Mesothelial cell of epicardium (in vitro differentiated cells): ENCODE results near the gene LMX1A. TPM values are rescaled to one million over a fixed set of nuclear protein-coding genes. Genes with fewer than 3 reads are reported as not detected.

Experiments
- DNase-seq, 2 experiments: peaks; one replicate each; pipeline ENCODE4 v3.0.0; 2021; ENCODE audit warnings: low spot score in 2 of 2; ENCODE audit not compliant: unreplicated experiment in 2 of 2
- H3K27ac Mint-ChIP-seq: 2 replicates; pipeline ENCODE4 v1.8.0; 2021; ENCODE audit warnings: mixed read lengths
- H3K27me3 Mint-ChIP-seq: 2 replicates; pipeline ENCODE4 v1.8.0; 2021; ENCODE audit warnings: low read depth, mixed read lengths
- H3K36me3 Mint-ChIP-seq: 2 replicates; pipeline ENCODE4 v1.8.0; 2021; ENCODE audit warnings: mixed read lengths
- H3K4me1 Mint-ChIP-seq: 2 replicates; pipeline ENCODE4 v1.8.0; 2021; ENCODE audit warnings: mixed read lengths
- H3K4me3 Mint-ChIP-seq: 2 replicates; pipeline ENCODE4 v1.8.0; 2021; ENCODE audit warnings: mild to moderate bottlenecking, moderate library complexity, mixed read lengths
- H3K9me3 Mint-ChIP-seq: 2 replicates; pipeline ENCODE4 v1.8.0; 2021; ENCODE audit warnings: mixed read lengths
- CTCF ChIP-seq: fragments of 200-600 bp; sonication (generic); IDR thresholded peaks from one replicate; pipeline ENCODE4 v1.5.0; 2021; ENCODE audit warnings: antibody characterized with exemption; ENCODE audit not compliant: unreplicated experiment
- total RNA-seq: library from RNA; stranded (reverse); gene quantifications from 3 replicates; pipeline ENCODE4 v1.2.1, GENCODE V29; 2021

LMX1A gene
- total RNA-seq, 1 donor from 2014 or later, result 0.18 TPM

DNA sequence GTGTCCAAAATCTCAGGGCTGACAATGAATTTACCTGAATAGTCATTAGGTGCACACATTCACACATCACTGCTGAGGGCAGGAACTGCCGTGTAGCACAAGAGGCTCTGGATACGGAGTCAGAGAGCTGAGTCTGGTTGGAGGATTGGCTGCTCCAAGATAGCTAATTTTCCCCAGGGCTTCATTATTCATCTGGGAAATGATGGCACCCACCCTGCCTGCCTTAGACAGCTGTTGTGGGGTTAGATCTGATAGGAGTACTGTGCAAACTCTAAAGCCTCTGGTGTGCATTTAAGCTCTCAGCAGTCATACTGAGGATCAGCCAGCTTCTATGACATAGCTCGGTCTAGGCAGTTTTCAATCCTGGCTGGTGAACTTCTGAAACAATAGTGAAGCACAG is 67.0 kb downstream of the LMX1A start:
- no peak for DNase-seq
- Mint-ChIP-seq H3K36me3 (no peaks in the 10 kb centered on the region), H3K4me1 (peaks cover 8% of the 10 kb centered on the region), H3K27ac (no peak overlapping the region), H3K27me3 (peaks cover 81% of the 10 kb centered on the region), H3K9me3 (peaks cover 4% of the 10 kb centered on the region), H3K4me3 (no peak overlapping the region)
- no peak for TF ChIP-seq CTCF

- DNase-seq, result no peak
- no peak overlapping the region for H3K27ac Mint-ChIP-seq
- peaks cover 18% of the 10 kb centered on the region for H3K4me1 Mint-ChIP-seq
- peaks cover 87% of the 10 kb centered on the region for H3K27me3 Mint-ChIP-seq
- H3K9me3 Mint-ChIP-seq, result peaks cover 4% of the 10 kb centered on the region
- no peaks in the 10 kb centered on the region for H3K36me3 Mint-ChIP-seq
- no peak for TF ChIP-seq CTCF
- no peak overlapping the region for H3K4me3 Mint-ChIP-seq
Measured at GRCh38 chr1:165288350-165289120, 68.0 kb downstream of the LMX1A start.

GRCh38 chr1:165287781-165288180 is 68.7 kb downstream of the LMX1A start:
- H3K27me3 Mint-ChIP-seq, result peaks cover 90% of the 10 kb centered on the region
- peaks cover 4% of the 10 kb centered on the region for H3K9me3 Mint-ChIP-seq
- no peak overlapping the region for H3K4me3 Mint-ChIP-seq
- H3K36me3 Mint-ChIP-seq, result no peaks in the 10 kb centered on the region
- peaks cover 18% of the 10 kb centered on the region for H3K4me1 Mint-ChIP-seq
- H3K27ac Mint-ChIP-seq, result no peak overlapping the region
- TF ChIP-seq CTCF, result no peak
- DNase-seq, result no peak

- no peaks in the 10 kb centered on the region for H3K36me3 Mint-ChIP-seq
- no peak overlapping the region for H3K4me3 Mint-ChIP-seq
- peaks cover 18% of the 10 kb centered on the region for H3K4me1 Mint-ChIP-seq
- no peak for DNase-seq
- H3K9me3 Mint-ChIP-seq, result peaks cover 4% of the 10 kb centered on the region
- H3K27me3 Mint-ChIP-seq, result peaks cover 90% of the 10 kb centered on the region
- no peak overlapping the region for H3K27ac Mint-ChIP-seq
- TF ChIP-seq CTCF, result no peak
Measured at GRCh38 chr1:165287329-165287728, 69.2 kb downstream of the LMX1A start.

- Mint-ChIP-seq H3K27me3 (peaks cover 95% of the 10 kb centered on the region), H3K36me3 (no peaks in the 10 kb centered on the region), H3K4me1 (peaks cover 18% of the 10 kb centered on the region), H3K9me3 (no peaks in the 10 kb centered on the region), H3K4me3 (no peak overlapping the region), H3K27ac (no peak overlapping the region)
- no peak for DNase-seq
- TF ChIP-seq CTCF, result no peak
Measured at GRCh38 chr1:165284454-165284853, 72.1 kb downstream of the LMX1A start.
